Activated gamma-delta T cell treated with Interleukin-2 at 50 U/mL for 16 hours (primary cell): ENCODE results near the gene SLC39A11.

Experiments
- DNase-seq: peaks from one replicate; pipeline ENCODE4 v3.0.0-alpha.2; 2020

The SLC39A11 gene

GRCh38 chr17:73039282-73039681 is 53.2 kb downstream of the SLC39A11 start:
- no peak for DNase-seq

- DNase-seq = no peak
Measured at GRCh38 chr17:73031472-73031871, 61.0 kb downstream of the SLC39A11 start.

GRCh38 chr17:73030995-73031394 is 61.5 kb downstream of the SLC39A11 start:
- DNase-seq = no peak

GRCh38 chr17:73030501-73030921 is 62.0 kb downstream of the SLC39A11 start:
- DNase-seq = no peak

- no peak for DNase-seq
Measured at GRCh38 chr17:73029991-73030390, 62.5 kb downstream of the SLC39A11 start.

DNA sequence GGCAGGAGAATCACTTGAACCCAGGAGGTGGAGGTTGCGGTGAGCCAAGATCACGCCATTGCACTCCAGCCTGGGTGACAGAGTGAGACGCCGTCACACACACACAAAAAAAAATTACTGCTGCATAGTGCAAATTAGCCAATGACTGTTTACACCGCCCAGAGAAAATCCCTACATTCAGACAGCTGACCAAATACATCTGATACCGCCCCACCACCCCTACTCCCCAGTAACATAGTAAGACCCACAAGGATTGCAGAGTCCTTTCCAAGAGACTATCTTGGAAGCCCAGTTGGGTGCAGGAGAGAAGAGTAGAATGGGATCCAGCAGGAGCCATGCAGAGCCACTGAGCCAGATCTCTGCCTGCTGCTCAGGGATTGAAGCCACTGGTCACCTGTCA is 63.5 kb downstream of the SLC39A11 start:
- DNase-seq = no peak

GRCh38 chr17:73028299-73028755 is 64.2 kb downstream of the SLC39A11 start:
- DNase-seq = no peak

GRCh38 chr17:73027130-73027741 is 65.3 kb downstream of the SLC39A11 start:
- no peak for DNase-seq

GRCh38 chr17:73025041-73025560 is 67.4 kb downstream of the SLC39A11 start:
- no peak for DNase-seq

DNA sequence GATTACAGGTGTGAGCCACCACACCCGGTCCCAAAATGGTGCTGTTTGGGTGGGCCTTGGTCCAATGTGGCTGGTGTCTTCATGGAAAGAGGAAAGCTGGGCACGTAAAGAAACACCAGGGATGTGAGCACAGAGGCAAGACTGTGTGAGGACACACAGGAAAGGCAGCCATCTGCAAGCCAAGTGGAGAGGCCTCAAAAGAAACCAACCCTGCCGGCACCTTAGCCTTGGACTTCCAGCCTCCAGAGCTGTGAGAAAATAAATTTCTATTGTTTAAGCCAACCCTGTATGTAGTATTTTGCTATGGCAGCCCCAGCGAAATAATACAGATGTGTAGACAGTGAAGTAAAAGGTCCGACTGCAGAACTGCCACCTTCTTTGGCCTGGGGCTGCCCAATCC is 68.7 kb downstream of the SLC39A11 start:
- DNase-seq = no peak

- no peak for DNase-seq
Measured at GRCh38 chr17:73022694-73023093, 69.8 kb downstream of the SLC39A11 start.

DNA sequence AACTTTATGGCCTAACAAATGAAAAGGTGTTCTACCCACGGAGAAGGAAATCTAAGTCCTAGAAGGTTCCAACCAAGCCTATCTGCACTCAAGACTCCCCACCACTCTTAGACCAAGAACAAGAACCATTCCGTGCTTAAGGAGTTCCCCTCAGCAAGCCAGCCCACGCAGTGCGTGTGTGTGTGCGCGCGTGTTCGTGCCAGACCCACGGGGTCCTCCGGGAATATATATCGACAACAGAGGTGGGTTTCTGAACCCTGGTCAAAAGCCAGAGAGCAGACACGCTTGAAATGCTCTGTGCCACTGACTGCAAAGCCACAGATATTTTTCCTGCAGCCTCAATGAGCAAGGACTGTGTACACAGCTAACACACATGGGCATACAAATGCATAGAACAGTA is 70.7 kb downstream of the SLC39A11 start:
- DNase-seq = no peak

GRCh38 chr17:73020110-73020509 is 72.4 kb downstream of the SLC39A11 start:
- no peak for DNase-seq

DNA sequence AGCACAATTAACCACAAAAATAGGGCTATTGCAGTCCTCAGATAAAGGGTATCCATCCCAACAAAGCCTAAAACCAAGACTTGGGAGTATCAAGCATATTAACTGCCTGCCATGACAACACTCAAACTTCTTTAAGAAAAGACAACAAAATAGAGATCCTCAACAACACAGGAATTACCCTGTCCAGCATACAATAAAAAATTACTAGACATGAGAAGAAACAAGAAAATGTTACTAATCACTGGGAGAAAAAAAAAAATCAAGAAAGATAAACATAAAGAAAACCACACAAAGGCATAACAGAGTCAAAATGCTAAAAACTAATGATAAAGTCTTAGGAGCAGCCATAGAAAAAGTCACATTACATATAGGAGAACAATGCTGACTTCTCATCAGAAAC is 73.9 kb downstream of the SLC39A11 start:
- no peak for DNase-seq

DNA sequence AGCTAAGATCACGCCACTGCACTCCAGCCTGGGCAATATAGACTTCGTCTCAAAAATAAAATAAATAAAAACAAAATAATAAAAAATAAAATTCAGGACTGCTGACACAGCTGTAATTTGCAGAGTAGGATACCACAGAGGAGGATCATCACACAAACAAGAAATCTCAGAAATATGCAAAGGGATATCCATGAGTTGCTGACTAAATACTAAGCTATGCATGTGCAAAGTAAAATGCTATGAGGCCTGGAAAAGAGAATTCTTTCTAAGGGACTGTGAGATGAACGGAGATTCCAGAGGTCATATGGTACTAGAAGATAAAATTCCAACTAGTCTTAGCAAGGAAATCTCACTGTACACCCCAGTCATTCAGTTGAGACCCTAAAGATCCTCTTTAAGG is 74.8 kb downstream of the SLC39A11 start:
- no peak for DNase-seq

DNA sequence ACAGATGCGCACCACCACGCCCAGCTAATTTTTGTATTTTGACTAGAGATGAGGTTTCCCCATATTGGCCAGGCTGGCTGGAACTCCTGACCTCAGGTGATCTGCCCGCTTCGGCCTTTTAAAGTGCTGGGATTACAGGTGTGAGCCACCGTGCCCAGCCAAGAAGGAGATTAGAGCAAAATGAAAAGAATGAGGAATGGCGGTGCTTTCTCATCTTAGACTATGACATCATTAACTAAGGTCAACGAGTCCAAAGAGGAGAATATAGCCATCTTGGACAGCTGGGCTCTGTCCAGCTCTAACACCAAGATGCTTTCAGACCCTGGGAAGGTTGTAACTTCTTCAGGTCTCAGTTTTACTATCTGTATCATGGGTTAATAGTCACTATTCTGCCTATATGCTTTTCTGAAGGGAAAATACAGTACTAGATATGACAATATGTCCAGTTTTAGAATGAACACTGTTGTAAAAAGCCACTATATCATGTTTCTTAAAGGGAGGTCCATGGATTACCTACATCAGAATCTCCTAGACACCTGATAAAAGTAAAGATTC is 76.7 kb downstream of the SLC39A11 start:
- DNase-seq = no peak

- no peak for DNase-seq
Measured at GRCh38 chr17:73013816-73014663, 78.4 kb downstream of the SLC39A11 start.

DNA sequence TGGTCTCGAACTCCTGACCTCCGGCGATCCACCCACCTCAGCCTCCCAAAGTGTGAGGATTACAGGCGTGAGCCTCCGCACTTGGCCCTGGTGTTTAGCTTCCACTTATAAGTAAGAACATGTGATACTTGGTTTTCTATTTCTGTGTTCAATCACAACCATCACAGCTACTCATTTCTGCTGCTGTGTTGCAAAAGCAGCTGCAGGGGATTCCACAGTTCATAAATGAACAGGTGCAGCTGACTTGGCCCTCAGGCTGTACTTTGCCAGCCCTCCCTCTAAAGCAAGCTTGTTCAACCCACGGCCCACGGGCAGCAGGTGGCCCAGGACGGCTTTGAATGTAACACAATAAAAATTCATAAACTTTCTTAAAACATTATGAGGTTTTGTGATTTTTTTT is 79.2 kb downstream of the SLC39A11 start:
- DNase-seq = no peak

DNA sequence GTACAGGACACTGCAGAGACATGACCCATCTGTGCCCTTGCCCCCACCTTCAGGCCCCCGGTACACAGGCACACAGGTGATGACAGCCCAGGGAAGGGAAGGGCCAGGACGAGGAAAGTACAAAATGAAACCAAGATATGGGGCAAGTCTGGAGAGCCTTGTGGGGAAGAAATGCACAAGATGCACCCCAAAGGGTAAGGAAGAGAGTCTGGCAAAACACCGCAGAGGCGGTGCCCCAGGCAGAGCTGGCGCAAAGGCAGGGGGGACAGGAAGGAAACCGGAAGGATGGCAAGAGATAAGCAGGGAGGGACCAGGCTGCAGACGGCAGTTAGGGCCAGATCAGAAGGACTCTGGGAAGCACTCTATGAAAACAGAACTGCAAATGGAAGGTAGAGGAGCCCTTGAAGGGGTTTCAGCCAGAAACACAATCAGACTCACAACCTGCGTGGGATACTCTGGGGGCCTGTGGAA is 81.4 kb downstream of the SLC39A11 start:
- no peak for DNase-seq

DNA sequence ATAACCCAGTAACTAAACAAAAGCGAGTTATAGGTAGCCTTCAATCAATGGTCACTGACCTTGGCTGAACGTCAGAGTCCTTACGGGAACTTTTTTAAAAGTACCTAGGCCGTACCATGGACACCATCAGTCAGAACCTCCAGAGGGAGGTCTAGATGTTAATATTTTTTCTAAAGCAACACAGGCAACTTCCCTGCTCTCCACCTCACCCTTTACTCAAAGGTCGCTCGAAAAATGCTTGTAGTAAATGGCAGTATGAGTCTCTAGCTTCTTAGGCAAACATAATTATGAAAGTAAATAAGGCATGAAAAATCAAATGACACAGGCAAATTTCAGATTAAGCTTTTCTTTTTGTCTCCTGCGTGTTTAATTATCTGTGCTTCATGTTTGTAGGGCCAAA is 82.1 kb downstream of the SLC39A11 start:
- DNase-seq = no peak

DNA sequence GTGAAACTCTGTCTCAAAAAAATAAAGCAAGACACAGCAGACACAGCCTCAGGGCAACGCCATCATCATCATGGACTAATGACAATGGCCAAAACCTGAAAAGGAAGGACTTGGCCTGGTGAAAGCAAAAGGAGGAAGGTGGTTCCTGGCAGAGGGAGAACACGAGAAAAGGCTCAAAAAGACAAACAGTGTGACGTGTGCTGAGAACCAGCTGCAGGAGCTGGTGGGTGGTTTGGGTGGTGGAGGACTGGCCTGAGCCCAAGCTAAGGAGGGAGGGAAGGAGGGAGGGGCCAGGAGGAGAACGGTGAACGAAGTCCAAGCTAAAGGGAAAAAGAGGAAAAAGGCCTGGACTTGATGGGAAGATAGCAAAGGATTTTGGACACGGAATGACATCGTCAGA is 85.1 kb downstream of the SLC39A11 start:
- DNase-seq = no peak

- no peak for DNase-seq
Measured at GRCh38 chr17:73005360-73005759, 87.1 kb downstream of the SLC39A11 start.

- no peak for DNase-seq
Measured at GRCh38 chr17:73003487-73003886, 89.0 kb downstream of the SLC39A11 start.

GRCh38 chr17:73000832-73001231 is 91.7 kb downstream of the SLC39A11 start:
- DNase-seq = no peak
